HG03139 (cell line): ENCODE data around the gene PKD1L1.
"Not testable (repeated sequence)": the region's sequence is repeated elsewhere in the genome, so short reads cannot be mapped to it uniquely, and the experiment has no call there.

Experiments
- ATAC-seq: cut with Tn5 transposase; IDR thresholded peaks from one replicate; pipeline ENCODE4 v1.9.1; 2021; ENCODE audit not compliant: unreplicated experiment

PKD1L1 gene

GRCh38 chr7:47939425-47940036 lies 8.7 kb downstream of the PKD1L1 start:
- no peak for ATAC-seq

GRCh38 chr7:47938574-47939165 lies 9.6 kb downstream of the PKD1L1 start:
- no peak for ATAC-seq

GRCh38 chr7:47937711-47938573 lies 10.3 kb downstream of the PKD1L1 start:
- ATAC-seq: peak; percentile 52

- ATAC-seq: peak; percentile 92
These were observed 11.1 kb downstream of the PKD1L1 start for GRCh38 chr7:47937065-47937687.

GRCh38 chr7:47936323-47936722 lies 11.9 kb downstream of the PKD1L1 start:
- ATAC-seq: no peak

- no peak for ATAC-seq
These were observed 12.9 kb downstream of the PKD1L1 start for GRCh38 chr7:47935336-47935735.

- no peak for ATAC-seq
These were observed 13.4 kb downstream of the PKD1L1 start for GRCh38 chr7:47934831-47935230.

- ATAC-seq: no peak
These were observed 15.1 kb downstream of the PKD1L1 start for GRCh38 chr7:47933215-47933614.

GRCh38 chr7:47932466-47933037 lies 15.7 kb downstream of the PKD1L1 start:
- ATAC-seq: no peak

- ATAC-seq: no peak
These were observed 16.2 kb downstream of the PKD1L1 start for GRCh38 chr7:47932016-47932415.

- no peak for ATAC-seq
These were observed 17.0 kb downstream of the PKD1L1 start for GRCh38 chr7:47931005-47932004.

- no peak for ATAC-seq
These were observed 24.0 kb downstream of the PKD1L1 start for GRCh38 chr7:47924266-47924665.

- not testable (repeated sequence) for ATAC-seq
These were observed 25.0 kb downstream of the PKD1L1 start for GRCh38 chr7:47923081-47923875.

- ATAC-seq: not testable (repeated sequence)
These were observed 31.8 kb downstream of the PKD1L1 start for GRCh38 chr7:47916514-47916913.

GRCh38 chr7:47915616-47915976 lies 32.7 kb downstream of the PKD1L1 start:
- no peak for ATAC-seq

GRCh38 chr7:47914717-47915615 lies 33.3 kb downstream of the PKD1L1 start:
- ATAC-seq: no peak

GRCh38 chr7:47912332-47912731 lies 35.9 kb downstream of the PKD1L1 start:
- no peak for ATAC-seq

- ATAC-seq: no peak
These were observed 39.5 kb downstream of the PKD1L1 start for GRCh38 chr7:47908720-47909119.
